HG03097 (cell line): ENCODE measurements around the gene ESPN.

Source experiments
- ATAC-seq: cut with Tn5 transposase; IDR thresholded peaks from one replicate; pipeline ENCODE4 v1.9.1; 2021; ENCODE audit not compliant: unreplicated experiment, low FRiP score

Gene ESPN

GRCh38 chr1:6474815-6475282 lies 50.3 kb downstream of the ESPN start:
- no peak for ATAC-seq

DNA sequence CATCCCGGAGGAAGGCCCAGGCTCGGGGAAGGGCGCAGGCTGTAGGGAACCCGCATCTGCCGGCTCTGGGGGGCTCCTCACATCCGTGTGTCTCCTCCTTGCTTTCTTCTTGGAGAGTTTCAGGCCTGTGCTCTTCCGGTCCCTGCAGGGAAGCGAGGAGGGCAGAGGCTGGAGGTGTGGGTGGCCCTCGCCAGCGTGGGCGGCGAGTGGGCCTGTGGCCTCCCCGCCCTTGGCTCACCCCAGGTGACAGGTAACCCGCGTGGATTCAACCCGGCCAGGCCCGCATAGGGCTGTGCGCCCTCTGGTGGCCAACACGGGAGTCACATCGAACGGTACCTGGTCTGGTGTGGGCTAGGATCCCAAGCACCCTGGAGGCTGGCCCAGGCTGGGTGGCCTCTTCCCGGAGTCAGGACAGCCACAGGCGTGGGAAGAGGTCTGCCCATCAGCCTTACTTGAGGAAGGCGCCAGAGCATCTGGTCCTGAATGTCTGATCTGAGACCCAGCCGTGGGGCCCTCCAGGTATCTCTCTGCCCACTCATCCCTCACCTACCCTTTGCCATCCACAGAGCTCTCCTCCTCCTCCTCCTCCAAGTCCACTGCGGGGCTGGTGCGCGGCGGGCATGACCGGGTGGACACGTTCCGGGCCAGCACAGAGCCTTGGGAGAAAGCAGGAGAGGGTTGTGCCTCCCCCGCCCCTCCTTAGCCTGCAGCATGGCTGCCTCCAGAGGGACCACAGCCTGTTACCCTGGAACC lies 51.0 kb downstream of the ESPN start:
- ATAC-seq: no peak

DNA sequence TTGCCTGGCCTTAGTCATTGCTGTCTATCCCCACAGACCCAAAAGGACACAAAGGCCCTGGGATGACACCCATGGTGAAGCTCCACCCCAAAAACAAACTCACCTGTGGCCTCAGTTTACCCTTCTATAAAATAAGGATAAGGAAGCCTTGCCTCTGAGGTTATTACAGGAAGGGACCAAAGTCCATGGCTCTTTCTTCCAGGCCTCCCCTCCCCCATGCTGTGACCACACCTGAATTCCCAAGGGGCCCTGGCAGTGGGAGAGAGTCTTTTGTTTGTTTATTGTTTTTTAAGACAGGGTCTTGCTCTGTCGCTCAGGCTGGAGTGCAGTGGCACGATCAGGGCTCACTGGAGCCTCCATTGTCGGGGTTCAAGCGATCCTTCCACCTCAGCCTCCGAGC lies 51.9 kb downstream of the ESPN start:
- no peak for ATAC-seq

- ATAC-seq: no peak
Measured at GRCh38 chr1:6477039-6477820, 52.7 kb downstream of the ESPN start.

DNA sequence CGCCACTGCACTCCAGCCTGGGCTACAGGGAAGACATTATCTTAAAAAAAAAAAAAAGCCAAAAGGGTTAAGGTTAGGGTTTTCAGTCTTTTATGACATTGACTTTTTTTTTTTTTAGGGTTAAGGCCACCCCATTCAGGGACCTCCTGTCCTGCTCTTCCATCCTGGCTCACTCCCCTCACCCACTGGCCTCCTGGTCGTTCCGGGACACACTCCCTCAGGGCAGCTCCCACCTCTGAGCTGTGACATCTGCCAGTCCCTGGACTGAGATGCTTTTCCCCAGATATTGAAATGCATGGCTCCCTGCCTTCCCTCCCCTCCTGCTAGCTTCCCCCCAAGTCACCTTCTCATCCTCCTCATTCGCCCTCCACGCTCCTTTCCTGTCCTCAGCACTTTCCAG lies 57.2 kb downstream of the ESPN start:
- ATAC-seq: no peak

DNA sequence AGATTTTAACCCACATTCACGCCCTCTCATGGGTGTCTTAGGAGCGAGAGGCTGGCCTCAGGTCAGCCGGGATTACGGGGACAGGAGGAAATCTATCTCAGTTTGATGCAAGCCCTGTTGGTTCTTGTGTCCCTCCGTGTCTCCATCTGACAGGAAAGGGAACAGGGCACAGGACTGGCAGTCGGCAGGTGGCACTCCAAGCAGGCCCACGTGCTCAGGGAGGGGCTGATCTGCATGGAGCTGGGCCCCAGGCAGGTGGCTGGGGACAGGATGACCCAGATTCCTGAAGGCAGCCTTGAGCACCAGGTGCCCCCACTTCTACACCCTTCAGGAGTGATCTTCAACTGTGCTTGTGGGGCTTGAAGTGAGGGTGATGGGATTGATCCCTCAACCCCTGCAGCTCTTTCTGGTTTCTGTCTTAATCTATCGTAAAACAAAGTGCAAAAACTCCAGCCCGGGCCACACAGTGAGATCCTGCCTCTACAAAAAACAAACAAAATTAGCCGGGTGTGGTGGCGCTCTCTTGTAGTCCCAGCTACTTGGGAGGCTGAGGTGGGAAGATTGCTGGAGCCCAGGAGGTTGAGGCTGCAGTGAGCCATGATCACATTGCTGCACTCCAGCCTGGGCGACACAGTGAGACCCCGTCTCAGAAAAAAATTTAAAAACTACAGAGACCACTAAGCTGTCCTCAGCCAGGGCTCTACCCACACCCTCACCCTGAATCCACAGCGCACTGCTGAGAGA lies 58.6 kb downstream of the ESPN start:
- no peak for ATAC-seq

GRCh38 chr1:6483761-6484117 lies 59.2 kb downstream of the ESPN start:
- no peak for ATAC-seq

DNA sequence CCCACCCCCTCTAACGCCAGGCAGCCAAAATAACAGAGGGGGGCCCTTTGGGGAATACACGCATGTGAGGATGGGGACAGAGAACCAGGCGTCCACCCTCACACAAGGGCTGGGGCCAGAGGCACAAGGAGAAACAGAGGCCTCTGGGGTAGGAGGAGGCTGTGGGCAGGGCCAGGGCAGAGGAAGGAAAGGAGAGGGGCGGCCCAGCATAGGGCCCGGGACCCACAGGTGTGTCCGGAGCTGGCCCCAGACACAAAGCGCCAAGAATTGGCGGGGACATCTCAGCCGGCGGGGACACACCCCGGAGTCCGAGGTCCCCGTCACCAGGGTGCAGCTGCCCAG lies 60.2 kb downstream of the ESPN start:
- no peak for ATAC-seq

DNA sequence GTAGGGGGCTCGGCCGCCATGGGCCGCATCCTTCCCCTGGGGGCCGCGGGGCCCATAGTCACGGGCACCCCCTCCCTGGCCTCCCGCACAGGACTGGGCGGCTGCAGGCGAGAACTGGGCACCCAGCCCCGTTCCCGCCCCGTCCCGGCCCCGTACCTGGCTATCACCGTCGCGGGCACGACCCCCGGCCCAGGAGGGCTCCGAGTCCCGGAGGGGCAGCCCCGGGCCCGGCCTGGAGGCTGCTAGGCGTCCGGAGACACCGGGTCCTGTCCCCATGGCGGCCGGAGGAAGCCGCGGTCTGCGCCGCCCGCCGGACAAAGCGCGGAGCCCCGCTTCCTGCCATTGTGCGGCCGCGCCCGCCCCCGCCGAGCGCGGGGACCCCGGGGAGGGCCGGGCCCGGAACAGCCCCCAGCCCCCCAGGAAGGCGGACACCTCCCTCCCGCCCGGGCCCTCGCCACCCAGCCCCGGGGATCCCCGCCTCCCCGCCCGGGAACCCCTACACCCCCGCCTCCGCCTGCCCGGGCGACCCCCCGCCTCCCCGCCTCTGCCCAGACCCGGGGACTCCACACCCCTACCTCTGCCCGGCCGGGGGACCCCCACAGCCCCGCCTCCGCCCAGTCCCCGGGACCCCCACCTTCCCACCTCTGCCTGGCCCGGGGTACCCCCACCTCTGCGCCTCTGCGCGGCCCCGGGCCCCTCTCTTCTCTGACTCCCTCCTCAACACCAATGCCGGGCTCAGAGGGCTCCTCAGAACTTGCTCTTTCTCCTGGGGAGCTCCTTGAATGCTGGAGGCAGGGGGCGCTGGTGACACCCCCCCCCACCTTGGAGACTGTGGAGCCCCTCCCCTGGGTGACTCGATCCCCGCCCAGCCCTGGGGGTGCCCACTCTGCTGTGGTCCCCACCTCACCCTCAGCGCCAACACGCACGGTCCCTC lies 60.9 kb downstream of the ESPN start:
- ATAC-seq: no peak

- peak; percentile 55 for ATAC-seq
Measured at GRCh38 chr1:6486433-6487011, 61.9 kb downstream of the ESPN start.

DNA sequence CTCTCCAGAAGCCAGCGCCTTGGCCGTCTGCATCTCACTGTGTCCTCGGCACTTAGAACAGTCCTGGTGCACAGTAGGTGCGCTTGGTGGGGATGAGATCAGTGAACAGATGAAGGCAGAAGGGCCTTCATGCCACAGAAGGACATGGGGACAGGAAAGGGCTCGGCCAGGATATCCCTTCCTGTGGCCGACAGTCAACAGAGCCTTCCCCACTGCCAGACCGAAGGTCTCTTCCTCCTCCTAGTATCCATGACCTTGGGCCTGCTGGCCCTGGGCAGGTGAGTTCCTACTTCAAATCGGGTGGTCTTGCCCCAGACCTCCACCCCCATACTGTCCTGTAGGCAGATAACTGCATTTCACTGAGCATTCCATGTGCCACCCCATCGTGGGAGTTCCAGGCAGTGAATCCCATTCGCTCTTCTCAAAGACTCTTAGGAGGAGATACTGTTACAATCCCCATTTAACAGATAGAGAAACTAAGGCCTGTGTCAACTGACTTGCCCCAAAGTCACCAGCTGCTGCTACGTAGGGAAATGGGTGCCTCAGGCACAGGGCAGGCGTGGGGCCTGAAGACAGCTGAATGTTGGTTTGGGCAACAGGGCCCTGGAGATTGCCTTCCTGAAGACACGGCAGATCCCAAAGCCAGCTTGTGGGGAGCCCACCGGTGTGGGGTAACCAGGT lies 63.4 kb downstream of the ESPN start:
- ATAC-seq: no peak

GRCh38 chr1:6488602-6489382 lies 64.2 kb downstream of the ESPN start:
- no peak for ATAC-seq

- ATAC-seq: no peak
Measured at GRCh38 chr1:6489383-6489765, 64.8 kb downstream of the ESPN start.

DNA sequence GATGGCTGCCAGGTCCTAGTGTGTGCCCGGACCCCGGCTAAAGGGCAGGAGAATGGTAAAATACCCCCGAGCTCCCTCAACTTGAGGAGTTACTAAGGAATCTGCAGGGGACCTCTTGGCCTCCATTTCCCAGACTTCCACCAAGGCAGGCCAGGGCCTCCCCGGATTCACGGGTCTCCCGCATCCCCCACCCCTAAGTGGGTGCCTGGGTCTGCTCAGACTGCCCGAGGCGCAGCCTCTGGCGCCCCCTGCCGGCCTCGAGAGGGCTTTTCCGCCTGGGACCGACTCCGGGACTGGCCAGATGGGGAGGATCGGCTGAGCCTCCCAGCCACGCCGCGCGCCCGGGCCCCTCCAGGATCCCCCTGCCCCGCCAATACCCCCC lies 65.2 kb downstream of the ESPN start:
- no peak for ATAC-seq

DNA sequence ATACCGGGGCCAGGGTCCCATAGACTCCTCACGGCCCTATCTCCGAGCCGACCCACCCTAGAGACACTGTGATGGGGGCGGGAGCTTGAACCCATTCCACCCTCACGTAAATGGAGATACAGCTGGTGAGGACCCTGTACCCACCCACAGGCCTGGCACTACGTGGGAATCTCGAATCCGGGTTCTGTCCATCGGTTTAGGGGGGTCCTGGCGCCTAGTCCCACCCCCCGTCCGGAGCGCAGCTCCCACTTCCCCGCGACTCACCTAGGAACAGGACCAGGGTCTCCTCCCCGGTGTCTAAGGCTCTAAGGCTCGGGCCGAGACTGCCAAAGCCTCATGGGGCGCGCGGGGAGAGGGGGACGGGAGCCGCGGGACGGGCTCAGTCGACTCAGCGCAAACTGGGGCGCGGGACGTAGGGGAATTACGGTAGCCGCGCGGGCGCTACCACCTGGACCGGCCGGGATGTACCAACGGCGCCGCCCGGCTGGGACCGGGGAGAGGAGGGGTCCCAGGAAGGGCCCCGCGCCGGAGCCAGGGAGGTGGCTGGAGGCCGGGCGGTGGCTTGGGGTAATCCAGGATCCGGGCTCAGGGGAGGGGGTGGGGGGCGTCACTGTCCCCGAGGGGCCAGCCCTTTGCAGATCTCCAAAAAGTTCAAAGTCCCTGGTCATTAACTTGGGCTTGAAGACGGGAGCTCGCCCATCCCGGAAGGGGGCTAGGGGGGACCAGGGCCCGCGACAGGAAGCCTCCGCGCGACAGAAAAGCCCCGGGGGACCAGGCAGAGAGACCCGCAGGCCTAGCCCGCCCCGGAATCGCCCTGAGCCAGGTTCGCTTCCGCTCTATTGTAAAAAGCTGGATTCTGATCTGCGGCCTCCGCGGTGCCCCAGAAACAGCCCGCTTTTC lies 65.9 kb downstream of the ESPN start:
- no peak for ATAC-seq

DNA sequence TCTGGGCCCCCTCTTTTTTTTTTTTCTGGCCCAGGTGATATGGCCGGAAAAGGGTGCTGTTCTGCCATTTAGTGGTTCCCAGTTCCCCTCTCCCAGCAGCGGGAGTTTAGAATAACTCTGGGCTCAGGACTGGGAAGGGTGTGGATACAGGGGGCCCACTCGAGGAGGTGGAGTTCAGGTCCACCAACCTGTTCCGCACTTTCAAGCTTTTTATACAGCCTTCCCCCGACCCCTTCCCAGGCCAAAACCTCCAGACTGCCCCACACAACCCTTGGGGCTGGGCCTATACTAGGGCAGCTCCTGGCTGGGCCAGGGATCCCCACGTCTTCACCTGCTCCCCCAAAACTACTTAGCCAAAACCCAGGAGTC lies 66.5 kb downstream of the ESPN start:
- no peak for ATAC-seq

DNA sequence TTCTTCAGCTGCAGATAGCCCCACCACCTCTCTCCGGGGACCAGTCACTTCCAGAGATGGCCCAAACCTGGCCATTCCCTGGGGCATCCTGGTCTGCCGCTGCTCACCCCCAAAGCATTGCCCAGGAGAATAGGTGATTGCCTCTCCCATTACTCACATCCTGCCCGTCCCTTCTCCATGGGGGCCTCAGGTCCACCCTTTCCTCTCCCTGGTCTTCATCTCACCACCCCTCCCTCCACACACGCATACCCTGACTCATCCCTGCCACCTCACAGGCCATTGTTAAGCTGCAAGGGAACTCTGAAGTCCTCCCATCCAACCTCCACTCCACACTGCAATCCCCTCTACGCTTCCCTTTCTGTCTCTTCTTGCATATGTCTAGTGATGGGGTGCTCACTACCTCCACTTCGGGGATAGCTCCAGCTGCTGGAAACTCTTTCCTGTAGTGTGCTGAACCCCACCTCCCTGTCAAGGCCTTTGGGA lies 66.9 kb downstream of the ESPN start, which contains the start of gene PLEKHG5:
PLEKHG5 (minus strand) TSS at position 188 of the 483 bp plus-strand sequence. CDS start 14,096 bp downstream, outside the sequence.
- no peak for ATAC-seq

GRCh38 chr1:6491966-6492365 lies 67.4 kb downstream of the ESPN start:
- no peak for ATAC-seq
